Measurements from ENCODE around the gene MMP23B.
A peak's percentile ranks its signal among the peaks of the same experiment; 100 is the strongest.

Gene MMP23B

DNA sequence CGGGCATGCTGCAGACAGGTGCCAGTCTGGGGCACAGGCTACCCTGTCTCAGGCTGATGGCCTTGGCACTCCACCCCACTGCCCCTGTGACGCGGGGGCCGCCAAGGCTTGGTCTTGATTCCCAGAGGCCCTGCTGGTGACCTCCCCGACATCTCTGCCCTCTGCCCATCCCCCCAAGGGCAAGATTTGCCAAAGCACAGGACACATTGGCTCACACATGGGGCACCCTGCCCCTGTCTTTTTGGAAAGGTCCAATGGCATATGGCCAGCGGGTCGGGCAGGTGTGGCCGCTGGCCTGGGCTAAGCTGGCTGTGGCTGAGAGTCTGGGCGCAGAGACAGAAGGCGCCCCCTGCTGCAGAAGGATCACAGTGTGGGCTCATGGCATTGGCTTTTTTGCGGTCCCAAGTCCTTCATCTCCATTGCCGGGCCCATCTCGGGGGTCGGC lies 12.0 kb upstream of the MMP23B start:
- H3K9me3 ChIP-seq (ENCODE audit: insufficient read depth, low read depth, low read length), result no peaks in the 10 kb centered on the region
- no peaks in the 10 kb centered on the region for H3K27me3 ChIP-seq (ENCODE audit: insufficient read depth, low read length, poor library complexity, severe bottlenecking)
- no peak overlapping the region for H3K9ac ChIP-seq (ENCODE audit: low read depth, low read length, poor library complexity, severe bottlenecking)
- H2AFZ ChIP-seq (ENCODE audit: low read length), result no peak overlapping the region
- H4K20me1 ChIP-seq (ENCODE audit: insufficient read depth, low read length, poor library complexity, severe bottlenecking), result peaks cover 8% of the 10 kb centered on the region
- peaks cover 14% of the 10 kb centered on the region for H3K79me2 ChIP-seq (ENCODE audit: insufficient read depth, low read length)
- H3K9me2 ChIP-seq (replicated peaks; ENCODE audit: low read depth, low read length), result no peaks in the 10 kb centered on the region
- peaks cover 15% of the 10 kb centered on the region for H3K4me1 ChIP-seq (ENCODE audit: insufficient read depth, low read length, poor library complexity, severe bottlenecking)
- H3K4me2 ChIP-seq (ENCODE audit: low read depth, low read length, poor library complexity, severe bottlenecking), result no peak overlapping the region
- no peaks in the 10 kb centered on the region for H3K36me3 ChIP-seq (ENCODE audit: insufficient read depth, low read length)
- no peak overlapping the region for H3K4me3 ChIP-seq (ENCODE audit: low read length, poor library complexity, severe bottlenecking)
- H3F3A ChIP-seq (ENCODE audit: low read depth), result no peaks in the 10 kb centered on the region
- TF ChIP-seq, protein P1, sequence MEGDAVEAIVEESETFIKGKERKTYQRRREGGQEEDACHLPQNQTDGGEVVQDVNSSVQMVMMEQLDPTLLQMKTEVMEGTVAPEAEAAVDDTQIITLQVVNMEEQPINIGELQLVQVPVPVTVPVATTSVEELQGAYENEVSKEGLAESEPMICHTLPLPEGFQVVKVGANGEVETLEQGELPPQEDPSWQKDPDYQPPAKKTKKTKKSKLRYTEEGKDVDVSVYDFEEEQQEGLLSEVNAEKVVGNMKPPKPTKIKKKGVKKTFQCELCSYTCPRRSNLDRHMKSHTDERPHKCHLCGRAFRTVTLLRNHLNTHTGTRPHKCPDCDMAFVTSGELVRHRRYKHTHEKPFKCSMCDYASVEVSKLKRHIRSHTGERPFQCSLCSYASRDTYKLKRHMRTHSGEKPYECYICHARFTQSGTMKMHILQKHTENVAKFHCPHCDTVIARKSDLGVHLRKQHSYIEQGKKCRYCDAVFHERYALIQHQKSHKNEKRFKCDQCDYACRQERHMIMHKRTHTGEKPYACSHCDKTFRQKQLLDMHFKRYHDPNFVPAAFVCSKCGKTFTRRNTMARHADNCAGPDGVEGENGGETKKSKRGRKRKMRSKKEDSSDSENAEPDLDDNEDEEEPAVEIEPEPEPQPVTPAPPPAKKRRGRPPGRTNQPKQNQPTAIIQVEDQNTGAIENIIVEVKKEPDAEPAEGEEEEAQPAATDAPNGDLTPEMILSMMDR (conservative IDR thresholded peaks at IDR 0.05; ENCODE audit: low read length), result peak; percentile 51
- TF ChIP-seq EZH2phosphoT487 (IDR thresholded peaks at IDR 0.05; ENCODE audit: borderline replicate concordance), result no peak

DNA sequence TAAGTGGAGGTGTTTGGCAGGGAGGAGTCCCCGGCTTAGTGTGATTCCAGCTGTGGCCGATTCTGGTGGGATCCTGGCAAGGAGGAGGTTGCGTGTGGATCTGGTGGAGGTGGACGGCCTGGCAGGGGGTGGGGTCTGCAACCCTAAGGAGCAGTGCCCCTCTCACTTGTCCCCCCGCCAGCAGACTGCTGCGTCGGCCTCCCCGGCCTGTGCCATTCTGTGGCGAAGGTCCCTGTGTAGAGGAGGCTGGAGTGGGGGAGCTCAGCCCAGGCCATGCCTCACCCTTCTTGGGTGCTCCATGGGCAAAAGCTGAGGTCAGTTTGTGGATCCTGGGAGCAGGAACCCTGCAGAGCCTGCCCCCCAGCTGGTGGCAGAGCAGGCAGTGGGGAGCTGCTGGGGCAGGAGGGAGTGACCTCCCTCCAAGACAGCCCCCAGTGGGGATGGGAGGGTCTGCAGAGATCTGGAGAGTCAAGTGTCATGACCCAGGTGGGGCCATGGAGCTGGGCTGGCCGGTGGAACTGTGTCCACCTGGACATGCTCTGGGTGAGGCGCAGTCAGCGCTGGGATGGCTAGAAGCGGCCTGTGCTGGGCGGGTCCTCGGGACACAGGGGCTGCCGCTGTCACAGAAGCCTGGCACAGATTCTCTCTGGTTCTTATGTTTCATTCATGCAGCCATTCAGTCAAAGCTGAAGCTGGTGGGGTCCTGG lies 11.4 kb upstream of the MMP23B start:
- no peaks in the 10 kb centered on the region for H3K27me3 ChIP-seq (ENCODE audit: insufficient read depth, low read length, poor library complexity, severe bottlenecking)
- TF ChIP-seq, protein P1 (conservative IDR thresholded peaks at IDR 0.05; ENCODE audit: low read length), result no peak
- no peak for TF ChIP-seq EZH2phosphoT487 (IDR thresholded peaks at IDR 0.05; ENCODE audit: borderline replicate concordance)
- H3K4me1 ChIP-seq (ENCODE audit: insufficient read depth, low read length, poor library complexity, severe bottlenecking), result peaks cover 15% of the 10 kb centered on the region
- H2AFZ ChIP-seq (ENCODE audit: low read length), result no peak overlapping the region
- H4K20me1 ChIP-seq (ENCODE audit: insufficient read depth, low read length, poor library complexity, severe bottlenecking), result peaks cover 7% of the 10 kb centered on the region
- H3K9me2 ChIP-seq (replicated peaks; ENCODE audit: low read depth, low read length), result no peaks in the 10 kb centered on the region
- H3K79me2 ChIP-seq (ENCODE audit: insufficient read depth, low read length), result peaks cover 13% of the 10 kb centered on the region
- H3K9me3 ChIP-seq (ENCODE audit: insufficient read depth, low read depth, low read length), result no peaks in the 10 kb centered on the region
- no peaks in the 10 kb centered on the region for H3K36me3 ChIP-seq (ENCODE audit: insufficient read depth, low read length)
- no peak overlapping the region for H3K9ac ChIP-seq (ENCODE audit: low read depth, low read length, poor library complexity, severe bottlenecking)
- no peak overlapping the region for H3K4me2 ChIP-seq (ENCODE audit: low read depth, low read length, poor library complexity, severe bottlenecking)
- H3F3A ChIP-seq (ENCODE audit: low read depth), result no peaks in the 10 kb centered on the region
- no peak overlapping the region for H3K4me3 ChIP-seq (ENCODE audit: low read length, poor library complexity, severe bottlenecking)

DNA sequence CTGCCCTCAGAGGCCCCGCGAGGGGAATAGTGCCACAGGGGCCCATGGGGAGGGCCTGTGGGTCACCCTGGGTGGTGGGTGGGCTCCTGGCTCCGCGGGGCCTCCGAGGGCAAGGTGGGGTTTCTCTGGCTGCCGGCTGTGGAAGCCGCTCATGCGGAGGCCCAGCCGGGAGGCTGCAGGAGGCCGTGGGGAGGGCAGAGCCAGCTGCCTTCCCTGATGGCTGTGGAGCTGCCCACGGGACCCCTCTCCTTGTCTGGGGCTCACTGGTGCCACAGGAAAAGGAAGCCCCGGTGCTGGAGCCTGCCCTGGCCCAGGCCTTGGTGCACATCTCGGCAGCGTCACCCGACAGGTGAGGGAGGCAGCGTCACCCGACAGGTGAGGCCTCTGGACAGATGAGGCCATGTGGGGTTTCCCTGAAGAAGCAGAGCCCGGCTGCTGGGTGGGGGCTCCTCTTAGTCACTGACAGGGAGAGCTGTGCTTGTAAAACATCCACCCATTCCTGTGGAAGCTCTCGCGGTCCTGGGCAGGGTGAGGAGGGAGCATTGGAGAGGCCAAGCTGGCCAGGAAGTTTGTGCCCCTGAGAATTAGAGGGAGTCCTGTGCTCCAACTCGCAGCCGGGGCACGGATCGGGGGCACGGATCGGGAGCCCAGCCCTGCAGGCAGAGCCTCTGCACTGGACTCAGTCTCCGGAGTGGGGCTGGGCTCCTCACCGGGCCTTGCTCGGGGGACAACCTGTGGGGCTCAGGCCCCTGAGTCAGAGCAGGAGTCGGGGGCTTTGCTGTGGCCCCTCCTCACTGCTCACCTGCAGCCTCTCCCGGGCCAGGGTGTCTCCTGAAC lies 10.6 kb upstream of the MMP23B start:
- no peaks in the 10 kb centered on the region for H3F3A ChIP-seq (ENCODE audit: low read depth)
- no peak overlapping the region for H2AFZ ChIP-seq (ENCODE audit: low read length)
- H3K9ac ChIP-seq (ENCODE audit: low read depth, low read length, poor library complexity, severe bottlenecking), result no peak overlapping the region
- no peaks in the 10 kb centered on the region for H3K36me3 ChIP-seq (ENCODE audit: insufficient read depth, low read length)
- peaks cover 5% of the 10 kb centered on the region for H4K20me1 ChIP-seq (ENCODE audit: insufficient read depth, low read length, poor library complexity, severe bottlenecking)
- H3K4me1 ChIP-seq (ENCODE audit: insufficient read depth, low read length, poor library complexity, severe bottlenecking), result peaks cover 13% of the 10 kb centered on the region
- peaks cover 10% of the 10 kb centered on the region for H3K79me2 ChIP-seq (ENCODE audit: insufficient read depth, low read length)
- no peaks in the 10 kb centered on the region for H3K9me3 ChIP-seq (ENCODE audit: insufficient read depth, low read depth, low read length)
- H3K9me2 ChIP-seq (replicated peaks; ENCODE audit: low read depth, low read length), result no peaks in the 10 kb centered on the region
- H3K27me3 ChIP-seq (ENCODE audit: insufficient read depth, low read length, poor library complexity, severe bottlenecking), result no peaks in the 10 kb centered on the region
- no peak overlapping the region for H3K4me3 ChIP-seq (ENCODE audit: low read length, poor library complexity, severe bottlenecking)
- TF ChIP-seq, protein P1 (conservative IDR thresholded peaks at IDR 0.05; ENCODE audit: low read length), result no peak
- H3K4me2 ChIP-seq (ENCODE audit: low read depth, low read length, poor library complexity, severe bottlenecking), result no peak overlapping the region

Measured in Loucy (cell line).